Germinal center (tissue), 1 donor: Measurements from ENCODE around the gene KCTD1.
A peak's percentile ranks its signal among the peaks of the same experiment; 100 is the strongest.

Experiments used
- DNase-seq: peaks from one replicate; pipeline ENCODE4 v3.0.0; 2012; ENCODE audit warnings: mixed read lengths, low spot score

The KCTD1 gene

DNA sequence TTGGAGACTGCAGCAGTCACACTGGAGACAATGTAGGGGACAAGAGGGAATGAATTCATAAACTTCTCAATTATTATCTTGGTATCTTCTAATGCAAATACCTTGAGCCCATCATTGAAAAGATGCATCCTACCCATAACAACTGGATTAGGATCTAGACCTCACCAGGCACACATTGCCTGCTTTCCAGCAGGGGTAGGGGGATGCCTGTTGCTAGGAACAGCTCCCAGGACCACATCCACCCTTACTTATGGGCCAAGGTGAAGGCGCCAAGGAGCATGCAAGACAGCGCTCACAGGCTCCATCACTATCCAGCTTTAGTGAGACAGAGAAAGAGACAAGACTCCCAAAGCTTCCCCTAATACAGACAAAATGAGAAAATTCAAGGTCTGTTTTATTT, 24.4 kb downstream of the KCTD1 start:
- DNase-seq: no peak

GRCh38 chr18:26521617-26522016, 26.7 kb downstream of the KCTD1 start:
- no peak for DNase-seq

GRCh38 chr18:26520974-26521373, 27.4 kb downstream of the KCTD1 start:
- DNase-seq: no peak

- peak; percentile 5 for DNase-seq
Measured at GRCh38 chr18:26519114-26519513, 29.2 kb downstream of the KCTD1 start.

DNA sequence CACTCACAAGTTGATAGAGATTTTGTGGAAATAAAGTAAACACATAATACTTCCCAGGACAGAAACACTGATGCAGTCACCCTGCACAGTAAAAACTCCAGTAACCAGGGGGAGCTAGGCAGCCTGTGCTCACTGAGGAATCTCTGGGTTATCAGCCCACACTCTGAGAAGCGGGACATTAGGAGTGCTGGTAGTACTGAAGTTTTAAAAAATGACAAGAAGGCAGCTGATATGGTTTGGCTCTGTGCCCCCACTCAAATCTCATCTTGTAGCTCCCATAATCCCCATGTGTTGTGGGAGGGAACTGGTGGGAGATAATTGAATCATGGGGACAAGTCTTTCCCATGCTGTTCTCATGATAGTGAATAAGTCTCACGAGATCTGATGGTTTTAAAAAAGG, 31.4 kb downstream of the KCTD1 start:
- no peak for DNase-seq

GRCh38 chr18:26515643-26516487, 32.5 kb downstream of the KCTD1 start:
- no peak for DNase-seq

DNA sequence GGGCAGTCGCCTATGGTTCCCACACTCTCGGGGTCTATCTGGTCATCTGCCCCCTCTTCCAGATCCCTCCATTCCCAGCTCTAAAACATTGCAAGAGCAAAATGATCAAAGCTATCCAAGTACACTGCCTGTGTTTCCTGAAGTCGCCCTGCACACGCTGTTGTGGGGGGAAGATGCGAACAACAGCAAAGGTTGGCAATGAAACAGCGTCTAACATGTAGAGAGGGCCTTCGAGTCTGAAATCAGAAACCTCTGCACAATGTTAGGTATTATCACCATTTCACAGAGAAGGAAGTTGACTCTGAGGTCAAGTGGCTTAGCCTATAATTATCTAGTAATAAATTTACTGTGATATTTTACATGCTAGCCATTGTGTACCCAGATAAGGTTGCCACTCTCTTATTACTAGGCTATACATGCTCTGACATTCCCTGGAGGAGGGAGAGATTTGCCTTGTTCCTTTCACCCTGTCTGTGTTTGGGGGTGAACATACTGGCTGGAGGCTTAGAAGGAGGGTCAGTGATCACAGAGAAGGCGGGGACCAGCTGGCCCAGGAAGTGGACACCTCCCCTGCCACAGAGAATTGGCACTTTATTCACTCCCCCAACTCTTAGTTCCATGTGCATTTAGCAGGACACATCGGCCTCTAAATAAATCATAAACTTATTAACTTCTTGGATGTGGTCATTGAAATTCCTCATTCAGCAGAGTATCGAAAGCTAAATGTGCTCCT, 36.8 kb downstream of the KCTD1 start:
- DNase-seq: no peak

- DNase-seq: no peak
Measured at GRCh38 chr18:26510337-26510736, 38.0 kb downstream of the KCTD1 start.

DNA sequence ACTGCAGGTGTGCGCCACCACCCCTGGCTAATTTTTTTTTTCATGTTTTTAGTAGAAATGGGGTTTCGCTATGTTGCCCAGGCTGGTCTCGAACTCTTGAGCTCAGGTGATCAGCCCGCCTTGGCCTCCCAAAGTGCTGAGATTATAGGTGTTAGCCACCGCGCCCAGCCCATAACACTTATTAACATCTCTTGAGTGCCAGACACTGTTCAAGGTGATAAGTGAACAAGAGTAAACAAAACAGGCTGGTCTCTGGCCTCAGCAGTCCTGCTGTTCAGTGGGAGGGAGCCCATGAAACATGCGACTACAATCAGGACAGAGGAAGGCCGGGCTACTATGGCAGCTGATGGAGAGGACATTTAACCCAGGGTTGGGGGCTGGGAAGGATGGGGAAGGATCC, 42.3 kb downstream of the KCTD1 start:
- DNase-seq: no peak

DNA sequence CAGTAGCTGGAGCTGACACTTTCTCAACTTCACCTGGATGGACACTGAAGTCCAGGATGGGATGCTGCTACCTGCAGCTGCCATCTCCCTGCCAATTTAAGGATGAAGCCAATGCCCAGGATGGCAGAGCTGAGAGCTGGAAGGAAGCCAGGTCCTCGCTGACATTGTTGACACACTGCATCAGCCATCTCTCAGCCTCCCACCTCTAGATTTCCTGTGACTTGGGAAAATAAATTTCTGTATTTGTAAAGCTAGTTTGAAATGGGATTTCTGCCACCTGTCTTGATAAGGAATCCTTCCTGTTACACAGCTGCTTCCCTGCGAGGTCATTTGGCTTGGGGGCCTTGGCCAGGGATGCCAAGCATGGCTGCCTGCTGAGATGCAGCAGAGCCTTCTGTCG, 43.5 kb downstream of the KCTD1 start:
- DNase-seq: no peak

DNA sequence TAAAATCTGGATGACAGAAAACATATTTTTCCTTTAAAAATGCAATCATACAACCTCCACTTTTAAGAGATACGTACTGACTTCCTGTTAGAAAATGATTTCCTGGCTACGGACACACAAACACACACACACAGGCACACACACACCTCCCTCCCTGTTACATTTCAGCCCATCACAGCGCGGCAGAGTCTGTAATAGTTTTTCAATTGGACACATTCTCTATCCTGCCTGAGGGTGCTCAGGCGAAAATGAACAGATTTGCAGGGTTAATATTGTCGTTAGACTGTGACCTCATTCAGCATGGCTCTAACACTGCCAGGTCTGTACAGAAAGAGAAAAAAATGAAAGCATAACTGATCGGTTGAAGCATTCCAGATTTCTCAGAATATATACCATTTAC, 45.0 kb downstream of the KCTD1 start:
- no peak for DNase-seq

GRCh38 chr18:26502823-26503222, 45.5 kb downstream of the KCTD1 start:
- DNase-seq: no peak

- no peak for DNase-seq
Measured at GRCh38 chr18:26497866-26498265, 50.5 kb downstream of the KCTD1 start.

GRCh38 chr18:26496528-26496927, 51.8 kb downstream of the KCTD1 start:
- DNase-seq: no peak

DNA sequence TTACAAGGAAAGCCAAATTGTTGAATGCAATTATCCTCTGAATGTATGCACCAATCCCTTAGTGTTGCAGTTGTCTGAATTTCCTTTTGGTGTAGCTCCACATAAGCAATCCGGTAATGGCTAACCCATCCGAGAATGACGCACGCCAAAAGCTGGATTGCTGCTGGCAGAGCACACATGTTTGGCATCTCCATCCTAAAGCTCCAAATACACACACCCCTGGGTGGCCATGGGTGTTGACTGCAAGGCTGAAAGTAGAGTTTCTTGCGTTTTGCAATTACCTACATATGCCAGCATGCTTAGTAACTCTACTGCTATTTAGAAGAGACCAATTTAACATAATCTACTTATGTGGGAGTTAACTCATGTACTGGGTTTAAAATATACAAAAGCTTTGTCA, 53.1 kb downstream of the KCTD1 start:
- DNase-seq: no peak

GRCh38 chr18:26493021-26493420, 55.3 kb downstream of the KCTD1 start:
- DNase-seq: no peak

DNA sequence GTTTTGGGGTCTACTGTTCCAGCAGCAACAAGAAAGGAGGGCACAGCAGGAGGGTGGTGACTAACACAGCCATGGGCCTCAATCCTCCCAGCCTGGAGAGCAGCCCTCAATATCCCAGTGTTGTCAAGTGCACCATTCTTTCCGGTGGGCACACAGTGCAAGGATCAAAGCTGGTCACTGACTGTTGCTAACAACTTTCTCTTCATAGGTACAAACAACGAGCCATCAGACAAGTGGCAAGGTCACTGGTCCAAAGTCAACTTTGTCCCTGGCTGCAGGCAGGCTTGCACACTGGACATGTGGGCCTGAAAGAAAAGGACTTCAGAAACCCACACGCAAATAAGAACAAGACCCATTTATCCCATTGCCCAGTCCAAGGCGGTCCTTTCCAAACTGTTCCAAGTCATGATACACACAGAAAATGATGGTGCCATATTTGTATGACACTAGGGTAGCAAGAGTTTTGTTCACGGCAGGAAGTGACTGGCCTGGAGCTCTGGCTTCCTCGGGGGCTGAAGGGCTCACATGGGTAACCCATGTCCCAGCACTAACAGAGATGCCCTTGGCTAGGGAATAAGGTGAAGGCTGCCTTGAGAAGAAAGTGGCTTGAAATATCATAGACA, 57.0 kb downstream of the KCTD1 start:
- DNase-seq: no peak

- no peak for DNase-seq
Measured at GRCh38 chr18:26489881-26490280, 58.5 kb downstream of the KCTD1 start.

GRCh38 chr18:26489191-26489590, 59.2 kb downstream of the KCTD1 start:
- DNase-seq: no peak

DNA sequence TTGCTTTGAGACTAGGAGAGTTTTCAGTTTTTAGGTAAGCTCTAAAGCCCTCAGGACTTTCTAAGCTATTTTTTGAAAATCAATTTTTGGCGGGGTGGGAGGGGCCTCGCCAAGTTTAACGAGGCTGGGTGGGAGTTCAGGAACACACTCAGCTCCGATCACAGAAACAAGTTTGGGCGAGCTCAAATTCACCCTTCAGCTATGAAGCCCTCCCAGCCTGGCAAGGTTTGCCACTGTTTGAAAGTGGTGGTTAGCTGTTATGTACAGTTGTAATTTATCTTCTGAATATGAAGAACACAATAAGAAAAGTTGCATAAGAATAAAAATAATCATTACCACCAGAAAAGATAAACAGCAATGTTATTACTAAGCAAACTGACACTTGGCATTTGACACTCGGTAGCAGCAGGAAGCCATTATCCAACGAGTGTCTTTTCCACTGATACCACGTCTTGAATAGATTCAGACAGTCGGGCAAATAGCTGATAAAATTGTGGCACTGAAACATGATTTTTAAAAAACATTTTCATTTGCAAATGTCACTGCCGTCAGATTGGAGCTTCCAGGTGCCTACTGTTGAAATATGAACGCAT, 59.8 kb downstream of the KCTD1 start:
- no peak for DNase-seq

DNA sequence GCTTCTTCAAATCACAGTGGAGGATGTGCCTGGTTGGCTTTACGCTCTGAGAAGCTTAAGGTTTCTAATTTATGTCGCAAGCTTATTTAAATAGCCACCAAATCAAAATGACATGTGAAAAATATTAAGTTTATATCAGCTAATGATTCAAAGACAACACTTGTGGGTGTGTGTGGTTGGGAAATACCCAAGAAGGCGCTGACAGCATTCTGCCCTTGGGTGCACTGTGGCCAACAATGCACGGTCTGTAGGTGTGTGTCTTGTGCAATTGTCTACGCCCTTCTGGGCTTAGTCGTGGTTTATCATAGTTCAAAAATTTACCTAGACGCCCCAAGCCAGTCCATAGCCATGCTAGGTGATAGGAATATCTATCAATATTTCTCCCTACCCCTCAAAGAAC, 60.9 kb downstream of the KCTD1 start:
- DNase-seq: no peak

DNA sequence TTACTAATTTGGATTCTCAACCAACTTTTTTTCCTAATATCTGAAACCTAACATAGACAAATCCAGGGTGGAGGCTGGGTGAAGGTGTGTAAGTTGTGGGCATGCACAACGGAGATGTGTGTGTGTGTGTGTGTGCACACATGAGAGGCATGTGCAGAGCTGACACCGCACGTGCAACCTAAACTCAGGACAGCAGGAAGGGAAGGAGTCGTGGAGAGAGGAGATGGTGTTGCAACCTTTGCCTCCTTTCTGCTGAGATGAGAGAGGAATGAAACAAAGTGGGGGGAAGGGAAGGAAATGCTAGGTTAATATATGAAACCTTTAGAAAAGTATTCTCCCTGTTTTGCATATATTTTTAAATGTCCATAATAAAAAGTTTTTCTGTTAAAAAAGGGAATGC, 64.7 kb downstream of the KCTD1 start:
- no peak for DNase-seq

DNA sequence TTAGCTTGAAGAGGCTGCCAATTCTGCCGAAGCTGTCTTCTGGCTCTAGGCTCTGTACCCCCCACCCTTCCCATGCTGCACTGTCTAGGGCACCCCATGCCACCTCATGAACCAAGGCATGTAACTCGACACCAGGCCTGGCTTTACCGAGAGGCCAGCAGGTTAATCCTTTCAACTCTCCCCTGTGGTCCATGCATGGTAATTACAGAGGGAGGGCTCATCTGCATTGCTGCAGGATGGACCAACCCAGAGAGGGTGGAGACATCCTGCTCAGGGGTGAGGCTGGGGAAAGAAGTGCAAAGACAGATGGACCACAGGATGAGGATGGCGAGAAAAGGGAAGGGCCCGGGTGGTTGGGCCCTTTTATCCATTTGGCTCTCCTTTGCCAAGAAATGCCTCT, 65.8 kb downstream of the KCTD1 start:
- no peak for DNase-seq
